Karpas-422 (cell line): ENCODE measurements around the gene MAT2A. TPM values are rescaled to one million over a fixed set of nuclear protein-coding genes. Genes with fewer than 3 reads are reported as not detected.
"Not testable (repeated sequence)": the region's sequence is repeated elsewhere in the genome, so short reads cannot be mapped to it uniquely, and the experiment has no call there.

Source experiments
- DNase-seq: peaks from one replicate; pipeline ENCODE4 v3.0.0-alpha.2; 2015
- H2AFZ ChIP-seq: fragments of 200-600 bp; sonication (generic); 2 replicates; pipeline ENCODE4 v1.6.1; 2014; ENCODE audit warnings: antibody characterized with exemption, low read length, mixed read lengths
- H3K27ac ChIP-seq: fragments of 200-600 bp; sonication (generic); 2 replicates; pipeline ENCODE4 v1.5.1; 2014; ENCODE audit warnings: mild to moderate bottlenecking, low read length, moderate library complexity
- H3K27me3 ChIP-seq: fragments of 200-600 bp; sonication (generic); 2 replicates; pipeline ENCODE4 v1.6.1; 2014; ENCODE audit warnings: low read length, mixed read lengths
- H3K36me3 ChIP-seq: fragments of 200-600 bp; sonication (generic); 2 replicates; pipeline ENCODE4 v1.6.1; 2014; ENCODE audit warnings: low read length, mixed read lengths; ENCODE audit not compliant: insufficient read depth
- H3K4me1 ChIP-seq: fragments of 200-600 bp; sonication (generic); 2 replicates; pipeline ENCODE4 v1.6.1; 2014; ENCODE audit warnings: mild to moderate bottlenecking, low read length, mixed read lengths
- H3K4me2 ChIP-seq: fragments of 200-600 bp; sonication (generic); 2 replicates; pipeline ENCODE4 v1.6.1; 2014; ENCODE audit warnings: low read length, low read depth, mild to moderate bottlenecking; ENCODE audit not compliant: poor library complexity, severe bottlenecking
- H3K4me3 ChIP-seq: fragments of 200-600 bp; sonication (generic); 2 replicates; pipeline ENCODE4 v1.5.1; 2014; ENCODE audit warnings: mild to moderate bottlenecking, antibody characterized with exemption, low read length, mixed read lengths
- H3K79me2 ChIP-seq: fragments of 200-600 bp; sonication (generic); 2 replicates; pipeline ENCODE4 v1.6.1; 2014; ENCODE audit warnings: mild to moderate bottlenecking, low read length, mixed read lengths
- H3K9ac ChIP-seq: fragments of 200-600 bp; sonication (generic); 2 replicates; pipeline ENCODE4 v1.6.0; 2014; ENCODE audit warnings: low read length
- H3K9me2 ChIP-seq: fragments of 200-600 bp; sonication (generic), shearing (Covaris generic); replicated peaks from 2 replicates; pipeline ENCODE4 v1.6.0; 2014; ENCODE audit warnings: mild to moderate bottlenecking, low read length, moderate library complexity; ENCODE audit not compliant: insufficient read depth
- H3K9me3 ChIP-seq: fragments of 300-700, 200-600 bp; sonication (generic); 2 replicates; pipeline ENCODE4 v1.6.1; 2014; ENCODE audit warnings: low read length, mixed read lengths
- H4K20me1 ChIP-seq: fragments of 200-600 bp; sonication (generic); 2 replicates; pipeline ENCODE4 v1.6.1; 2014; ENCODE audit warnings: mild to moderate bottlenecking, antibody characterized with exemption, low read length, low read depth; ENCODE audit not compliant: insufficient read depth
- total RNA-seq: library from RNA; depleted of rRNA; stranded (reverse); fragments of >200 nt; shearing (Covaris generic); gene quantifications from 2 replicates; pipeline ENCODE4 v1.2.3, GENCODE V29; 2014; ENCODE audit warnings: low replicate concordance

The MAT2A gene
- total RNA-seq, 1 experiment from 2014 or later = 544 TPM

GRCh38 chr2:85557130-85557529 is 18.2 kb downstream of the MAT2A start:
- H2AFZ ChIP-seq = no peak overlapping the region

GRCh38 chr2:85558160-85558559 is 19.2 kb downstream of the MAT2A start:
- Histone ChIP-seq H3K9me3 (no peaks in the 10 kb centered on the region), H3K27ac (no peak overlapping the region), H3K79me2 (peaks cover 34% of the 10 kb centered on the region), H3K9me2 (no peaks in the 10 kb centered on the region), H3K36me3 (peaks cover 18% of the 10 kb centered on the region), H3K27me3 (no peaks in the 10 kb centered on the region), H3K4me1 (peaks cover 25% of the 10 kb centered on the region), H3K9ac (no peak overlapping the region), H2AFZ (no peak overlapping the region), H3K4me2 (no peak overlapping the region), H3K4me3 (no peak overlapping the region), H4K20me1 (no peaks in the 10 kb centered on the region)
- DNase-seq = no peak

More at GRCh38 chr2:85557130-85557529, 18.2 kb downstream of the MAT2A start:
- no peaks in the 10 kb centered on the region for H4K20me1 ChIP-seq
- H3K36me3 ChIP-seq = peaks cover 24% of the 10 kb centered on the region
- no peak overlapping the region for H3K27ac ChIP-seq
- no peaks in the 10 kb centered on the region for H3K9me2 ChIP-seq
- no peak overlapping the region for H3K4me2 ChIP-seq
- H3K9me3 ChIP-seq = no peaks in the 10 kb centered on the region
- H3K9ac ChIP-seq = no peak overlapping the region
- DNase-seq = no peak
- no peaks in the 10 kb centered on the region for H3K27me3 ChIP-seq
- no peak overlapping the region for H3K4me3 ChIP-seq
- peaks cover 20% of the 10 kb centered on the region for H3K4me1 ChIP-seq
- H3K79me2 ChIP-seq = peaks cover 34% of the 10 kb centered on the region

- peak overlapping the region; percentile 80 for H3K9ac ChIP-seq
- H3K4me1 ChIP-seq = peaks cover 29% of the 10 kb centered on the region
- peaks cover 11% of the 10 kb centered on the region for H3K36me3 ChIP-seq
- H3K4me2 ChIP-seq = peak overlapping the region; percentile 99
- DNase-seq, H3K9me2 ChIP-seq, H4K20me1 ChIP-seq, H3K27me3 ChIP-seq, H2AFZ ChIP-seq, H3K9me3 ChIP-seq, H3K27ac ChIP-seq: not testable (repeated sequence)
- peaks cover 34% of the 10 kb centered on the region for H3K79me2 ChIP-seq
- H3K4me3 ChIP-seq = peak overlapping the region; percentile 72
Measured at GRCh38 chr2:85560403-85560726, 21.4 kb downstream of the MAT2A start.

- Histone ChIP-seq H2AFZ (no peak overlapping the region), H3K9me2 (no peaks in the 10 kb centered on the region), H3K79me2 (peaks cover 34% of the 10 kb centered on the region), H3K36me3 (peaks cover 11% of the 10 kb centered on the region), H4K20me1 (no peaks in the 10 kb centered on the region), H3K27me3 (no peaks in the 10 kb centered on the region), H3K4me2 (peak overlapping the region; percentile 99), H3K4me3 (peak overlapping the region; percentile 72), H3K9me3 (no peaks in the 10 kb centered on the region), H3K9ac (peak overlapping the region; percentile 80), H3K27ac (no peak overlapping the region), H3K4me1 (peaks cover 29% of the 10 kb centered on the region)
- DNase-seq = no peak
Measured at GRCh38 chr2:85560812-85561279, 21.9 kb downstream of the MAT2A start.

- H3K36me3 ChIP-seq = peaks cover 11% of the 10 kb centered on the region
- peaks cover 29% of the 10 kb centered on the region for H3K4me1 ChIP-seq
- H2AFZ ChIP-seq = peak within 1 kb of the TSS; percentile 31; the same call in 1 of the 2 replicates
- H3K4me3 ChIP-seq = peak within 1 kb of the TSS; percentile 72
- H3K9me2 ChIP-seq = no peaks in the 10 kb centered on the region
- H3K27ac ChIP-seq = peak within 1 kb of the TSS; percentile 58
- H3K9ac ChIP-seq = peak within 1 kb of the TSS; percentile 80
- peak within 1 kb of the TSS; percentile 99 for H3K4me2 ChIP-seq
- DNase-seq = peak; percentile 100
- no peaks in the 10 kb centered on the region for H3K27me3 ChIP-seq
- H3K9me3 ChIP-seq = no peaks in the 10 kb centered on the region
- peaks cover 34% of the 10 kb centered on the region for H3K79me2 ChIP-seq
- no peaks in the 10 kb centered on the region for H4K20me1 ChIP-seq
Measured at GRCh38 chr2:85561280-85562212, 22.6 kb downstream of the MAT2A start, which contains the start of gene GGCX. Gene GGCX, minus strand, starts transcription at chr2:85561493. Its CDS starts 65 bp downstream, at chr2:85561428.

GRCh38 chr2:85564144-85564563 is 25.2 kb downstream of the MAT2A start:
- H3K4me1 ChIP-seq = peaks cover 29% of the 10 kb centered on the region
- no peaks in the 10 kb centered on the region for H3K27me3 ChIP-seq
- H3K27ac ChIP-seq = no peak overlapping the region; the same call in 1 of the 2 replicates
- no peaks in the 10 kb centered on the region for H3K9me2 ChIP-seq
- peak overlapping the region; percentile 45; the same call in 1 of the 2 replicates for H2AFZ ChIP-seq
- H3K36me3 ChIP-seq = 0 out of 2 replicates have a peak, but pooled peaks cover under 1% of the 10 kb centered on the region
- no peaks in the 10 kb centered on the region for H4K20me1 ChIP-seq
- peaks cover 20% of the 10 kb centered on the region for H3K79me2 ChIP-seq
- no peak overlapping the region for H3K4me3 ChIP-seq
- no peaks in the 10 kb centered on the region for H3K9me3 ChIP-seq
- peak; percentile 82 for DNase-seq
- H3K9ac ChIP-seq = no peak overlapping the region
- no peak overlapping the region for H3K4me2 ChIP-seq

GRCh38 chr2:85566265-85566664 is 27.3 kb downstream of the MAT2A start:
- H2AFZ ChIP-seq = no peak overlapping the region
- H3K4me1 ChIP-seq = peaks cover 16% of the 10 kb centered on the region
- H4K20me1 ChIP-seq = no peaks in the 10 kb centered on the region
- H3K79me2 ChIP-seq = no peaks in the 10 kb centered on the region
- H3K9me2 ChIP-seq = no peaks in the 10 kb centered on the region
- no peak for DNase-seq
- H3K4me3 ChIP-seq = no peak overlapping the region
- no peaks in the 10 kb centered on the region for H3K9me3 ChIP-seq
- H3K9ac ChIP-seq = no peak overlapping the region
- H3K36me3 ChIP-seq = no peaks in the 10 kb centered on the region
- H3K27ac ChIP-seq = no peak overlapping the region
- no peaks in the 10 kb centered on the region for H3K27me3 ChIP-seq
- no peak overlapping the region for H3K4me2 ChIP-seq

- no peak overlapping the region for H3K4me2 ChIP-seq
- no peaks in the 10 kb centered on the region for H3K27me3 ChIP-seq
- H4K20me1 ChIP-seq = no peaks in the 10 kb centered on the region
- H3K79me2 ChIP-seq = peaks cover 24% of the 10 kb centered on the region
- H3K9me2 ChIP-seq = no peaks in the 10 kb centered on the region
- H2AFZ ChIP-seq = no peak overlapping the region
- H3K4me3 ChIP-seq = no peak overlapping the region
- peaks cover 28% of the 10 kb centered on the region for H3K4me1 ChIP-seq
- no peak for DNase-seq
- H3K36me3 ChIP-seq = no peaks in the 10 kb centered on the region
- no peaks in the 10 kb centered on the region for H3K9me3 ChIP-seq
- H3K27ac ChIP-seq = no peak overlapping the region
- no peak overlapping the region for H3K9ac ChIP-seq
Measured at GRCh38 chr2:85575739-85576138, 36.8 kb downstream of the MAT2A start.
